SIG-M5 treated with dmso at 0.1 percent for 504 hours (cell line): ENCODE measurements around the gene ORAI2.
"Not testable (repeated sequence)": the region's sequence is repeated elsewhere in the genome, so short reads cannot be mapped to it uniquely, and the experiment has no call there.

Experiments used
- DNase-seq: peaks from one replicate; lab custom pipeline; 2025; ENCODE audit not compliant: unreplicated experiment; lab: John Stamatoyannopoulos, UW

The ORAI2 gene

GRCh38 chr7:102433219-102434038 is at the start of gene ORAI2:
Gene ORAI2, plus strand, starts transcription at chr7:102433575. Its CDS starts 5,382 bp downstream, at chr7:102438957.
- DNase-seq = peak; percentile 57

DNA sequence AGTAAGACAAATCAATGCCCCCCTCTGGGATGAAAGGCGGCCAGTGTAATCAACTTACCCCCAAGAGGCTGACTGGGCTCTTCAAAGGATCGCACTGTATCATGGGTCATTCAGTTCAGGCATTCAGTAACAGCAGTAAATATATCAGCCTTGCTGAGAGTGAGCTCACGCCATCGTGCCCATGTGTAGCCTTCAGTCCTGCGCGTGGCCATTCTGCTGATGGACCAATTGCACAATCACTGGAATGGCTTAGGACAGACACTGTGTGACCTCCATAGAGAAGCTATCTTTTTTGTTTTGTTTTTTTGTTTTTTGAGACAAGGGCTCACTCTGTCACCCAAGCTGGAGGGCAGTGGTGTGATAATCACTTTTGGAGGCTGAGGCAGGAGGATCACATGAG is 46.3 kb upstream of the ORAI2 start:
- DNase-seq = no peak

GRCh38 chr7:102389810-102390209 is 43.6 kb upstream of the ORAI2 start:
- no peak for DNase-seq

DNA sequence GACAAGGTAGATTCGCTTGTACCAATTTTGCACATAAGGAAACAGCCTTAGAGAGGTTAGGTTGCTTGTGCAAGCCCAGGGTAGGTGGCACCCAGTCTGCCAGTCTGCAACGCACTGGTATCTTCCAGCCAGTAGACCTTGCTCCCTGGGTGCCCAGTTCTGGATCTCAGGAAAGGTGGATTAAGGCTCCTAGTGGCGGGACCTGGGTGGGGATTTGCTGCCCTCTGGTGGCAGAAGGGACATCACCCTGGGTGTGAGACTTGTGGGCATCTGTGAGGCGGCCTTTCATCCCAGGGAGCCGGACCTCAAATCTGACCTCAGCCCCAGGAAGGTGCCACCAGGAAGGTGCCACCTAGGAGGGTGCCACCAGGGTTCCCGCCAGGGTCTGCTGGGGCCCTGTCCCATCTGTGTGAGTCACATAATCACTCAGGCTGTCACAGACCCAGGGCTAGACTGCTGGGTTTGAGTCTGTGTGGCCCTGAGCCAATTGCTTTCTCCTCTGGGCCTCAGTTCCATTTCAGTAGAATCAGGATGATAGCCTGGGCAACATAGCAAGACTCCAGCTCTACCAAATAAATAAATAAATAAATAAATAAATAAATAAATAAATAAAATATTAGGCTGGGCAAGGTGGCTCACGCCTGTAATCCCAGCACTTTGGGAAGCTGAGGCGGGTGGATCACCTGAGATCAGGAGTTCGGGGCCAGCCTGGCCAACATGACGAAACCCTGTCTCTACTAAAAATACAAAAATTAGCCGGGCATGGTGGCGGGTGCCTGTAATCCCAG is 42.5 kb upstream of the ORAI2 start:
- DNase-seq = peak; percentile 63

- no peak for DNase-seq
Measured at GRCh38 chr7:102392330-102392729, 41.0 kb upstream of the ORAI2 start.

- DNase-seq = no peak
Measured at GRCh38 chr7:102393467-102393866, 39.9 kb upstream of the ORAI2 start.

DNA sequence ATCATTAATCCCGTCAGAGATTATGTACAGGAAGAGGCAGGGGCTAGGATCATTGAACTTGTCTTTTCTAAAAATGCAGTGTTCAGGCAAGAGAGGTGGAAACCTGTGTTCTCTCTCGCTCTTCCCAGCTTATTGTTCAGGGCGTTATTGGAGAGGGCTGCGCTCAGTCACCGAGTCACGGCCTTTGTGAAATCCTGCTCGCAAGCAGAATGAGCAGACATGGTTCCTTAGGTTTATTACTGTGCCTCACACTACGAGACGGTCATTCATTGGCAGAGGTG is 37.8 kb upstream of the ORAI2 start:
- DNase-seq = no peak

GRCh38 chr7:102395873-102396709 is 37.3 kb upstream of the ORAI2 start, which contains the start of gene PRKRIP1:
Gene PRKRIP1, plus strand, starts transcription at chr7:102396363. Its CDS starts 49 bp downstream, at chr7:102396412.
- peak; percentile 94 for DNase-seq

- DNase-seq = no peak
Measured at GRCh38 chr7:102396710-102397019, 36.7 kb upstream of the ORAI2 start.

- no peak for DNase-seq
Measured at GRCh38 chr7:102398543-102398942, 34.8 kb upstream of the ORAI2 start.

DNA sequence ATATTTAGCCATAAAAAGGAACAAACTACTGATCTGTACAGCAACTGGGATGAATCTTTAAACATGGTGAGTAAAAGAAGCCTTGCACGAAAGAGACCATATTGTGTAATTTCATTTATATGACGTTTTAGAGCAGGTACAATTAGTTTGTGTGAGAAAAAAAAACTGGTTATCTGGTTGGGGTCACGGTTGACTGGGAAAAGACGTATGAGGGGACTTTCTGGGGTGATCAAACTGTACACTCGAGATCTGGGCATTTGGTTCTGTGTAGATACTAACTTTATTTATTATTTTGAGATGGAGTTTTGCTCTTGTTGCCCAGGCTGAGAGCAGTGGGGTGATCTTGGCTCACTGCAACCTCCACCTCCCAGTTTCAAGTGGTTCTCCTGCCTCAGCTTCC is 33.0 kb upstream of the ORAI2 start:
- DNase-seq = no peak

- DNase-seq = no peak
Measured at GRCh38 chr7:102403563-102403962, 29.8 kb upstream of the ORAI2 start.

DNA sequence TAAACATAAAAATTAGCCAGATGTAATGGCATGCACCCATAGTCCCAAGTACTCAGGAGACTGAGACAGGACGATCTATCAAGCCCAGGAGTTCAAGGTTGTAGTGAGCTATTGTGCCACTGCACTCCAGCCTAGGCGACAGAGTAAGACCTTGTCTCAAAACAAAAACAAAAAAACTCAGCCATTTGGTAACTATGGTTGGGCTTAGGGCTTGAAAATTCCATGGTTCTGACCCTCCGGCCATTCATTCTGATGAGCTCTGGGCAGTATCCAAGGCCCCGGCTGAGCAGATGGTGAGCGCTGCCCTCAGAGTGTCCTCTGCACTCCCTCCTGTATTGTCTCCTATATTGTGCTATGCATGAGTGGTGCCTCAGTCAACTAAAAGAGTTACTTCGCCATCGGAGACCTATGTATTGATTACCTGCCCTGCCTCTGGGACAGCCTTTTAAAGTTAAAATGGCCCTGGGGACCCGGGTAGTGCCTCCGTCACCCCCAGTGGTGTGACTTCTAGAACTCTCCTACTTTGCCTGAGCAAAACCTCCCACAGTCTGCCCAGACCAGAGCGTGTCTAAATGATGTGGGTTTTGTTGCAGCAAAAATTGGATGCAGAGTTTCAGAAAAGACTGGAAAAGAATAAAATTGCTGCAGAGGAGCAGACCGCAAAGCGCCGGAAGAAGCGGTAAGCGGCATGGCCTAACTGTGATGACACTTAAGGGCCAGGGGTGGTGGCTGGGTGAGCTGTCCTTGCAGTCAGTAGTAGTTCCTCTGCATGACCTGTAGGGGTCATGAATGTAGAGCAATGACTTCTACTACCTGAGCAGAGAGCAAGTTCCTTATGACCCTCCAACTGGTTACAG is 29.1 kb upstream of the ORAI2 start:
- peak; percentile 88 for DNase-seq

GRCh38 chr7:102404862-102405188 is 28.6 kb upstream of the ORAI2 start:
- DNase-seq = not testable (repeated sequence)

DNA sequence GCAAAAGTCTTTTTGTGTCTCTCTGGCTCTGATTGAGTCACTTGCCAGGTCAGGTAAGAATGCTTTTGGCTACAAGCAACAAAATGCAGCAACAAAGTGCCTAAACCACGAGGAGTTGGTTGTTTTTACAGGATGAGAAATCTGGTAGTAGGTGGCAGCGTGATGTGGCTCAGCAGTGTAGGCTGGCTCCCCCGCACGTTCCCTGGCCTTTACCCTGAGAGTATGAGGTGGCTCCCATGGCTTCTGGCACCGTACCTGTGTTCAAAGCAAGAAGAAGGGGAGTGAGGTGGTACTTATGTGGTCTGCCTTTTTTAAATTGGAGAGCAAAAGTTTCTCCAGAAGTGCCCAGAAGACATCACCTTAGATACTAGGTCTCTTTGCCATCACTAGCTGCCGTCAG is 25.5 kb upstream of the ORAI2 start:
- no peak for DNase-seq

DNA sequence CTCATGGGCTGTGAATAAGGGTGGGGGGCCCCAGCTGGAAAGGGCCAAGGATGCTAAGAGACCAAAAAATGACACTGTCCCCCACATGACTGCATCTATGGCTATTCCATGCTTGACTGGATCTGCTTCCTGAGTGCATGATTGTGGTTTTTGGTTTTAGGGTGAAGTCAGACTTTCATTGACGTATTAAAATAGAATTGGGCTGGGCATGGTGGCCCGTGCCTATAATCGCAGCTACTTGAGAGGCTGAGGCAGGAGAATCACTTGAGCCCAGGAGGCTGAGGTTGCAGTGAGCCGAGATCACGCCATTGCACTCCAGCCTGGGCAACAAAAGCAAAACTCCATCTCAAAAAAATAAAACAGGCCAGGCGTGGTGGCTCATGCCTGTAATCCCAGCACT is 24.8 kb upstream of the ORAI2 start:
- DNase-seq = not testable (repeated sequence)

- DNase-seq = no peak
Measured at GRCh38 chr7:102409340-102409739, 24.0 kb upstream of the ORAI2 start.

DNA sequence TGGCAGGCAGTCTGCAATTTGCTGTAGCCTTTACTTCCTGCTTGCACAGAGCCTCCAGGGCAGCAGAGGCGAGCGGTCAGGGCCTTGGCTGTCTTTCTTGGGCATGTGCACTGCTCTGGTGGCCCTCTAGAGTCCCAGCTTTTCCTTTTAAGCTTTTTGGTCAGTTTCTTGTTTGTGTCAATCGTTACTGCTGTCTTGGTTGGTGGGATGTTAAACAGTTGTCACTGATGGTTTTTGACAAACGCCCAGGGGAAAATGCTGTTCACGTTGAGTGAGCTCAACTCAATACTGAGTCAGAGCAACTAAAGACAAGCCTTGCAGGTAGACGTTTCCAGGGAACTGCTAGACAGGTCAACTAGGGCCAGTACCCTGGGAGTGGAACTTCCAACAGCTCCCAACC is 23.3 kb upstream of the ORAI2 start:
- no peak for DNase-seq

- no peak for DNase-seq
Measured at GRCh38 chr7:102410918-102411317, 22.5 kb upstream of the ORAI2 start.

- peak; percentile 25 for DNase-seq
Measured at GRCh38 chr7:102412548-102412947, 20.8 kb upstream of the ORAI2 start.

DNA sequence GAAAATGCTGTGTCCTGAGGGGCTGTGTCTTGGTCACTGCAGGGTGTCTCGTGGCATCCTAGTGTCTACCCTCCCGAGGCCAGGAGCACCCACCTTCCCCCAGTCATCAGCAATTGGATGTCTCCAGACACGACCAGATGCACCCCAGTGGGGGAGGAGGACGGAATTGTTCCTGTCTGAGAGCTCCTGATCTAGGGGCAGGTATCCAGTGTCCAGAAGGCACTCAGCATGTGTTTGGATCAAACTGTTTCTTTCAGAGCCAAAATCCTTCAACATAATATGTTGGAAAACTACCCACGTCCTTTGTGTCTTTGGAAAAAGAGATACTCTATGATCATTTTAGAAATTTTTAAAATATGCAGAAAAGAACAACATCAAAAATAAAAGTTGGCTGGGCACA is 20.3 kb upstream of the ORAI2 start:
- DNase-seq = no peak
